NB4 (cell line): ENCODE data around the gene PVALB.

Source experiments
- DNase-seq: peaks from one replicate; pipeline ENCODE4 v3.0.0; 2010; ENCODE audit warnings: low read depth
- H3K4me3 ChIP-seq: one replicate; pipeline ENCODE4 v1.5.1; 2011; ENCODE audit warnings: mild to moderate bottlenecking, low read depth, low read length, moderate library complexity
- CTCF ChIP-seq: IDR thresholded peaks from one replicate; pipeline ENCODE4 v1.5.1; 2012; ENCODE audit warnings: low read depth, low read length
- MAX ChIP-seq: IDR thresholded peaks from 2 replicates; pipeline ENCODE4 v1.6.1; 2011; ENCODE audit warnings: low read depth, low read length
- MYC ChIP-seq: IDR thresholded peaks from 2 replicates; pipeline ENCODE4 v1.6.1; 2011; ENCODE audit warnings: low read depth, low read length
- POLR2A ChIP-seq: IDR thresholded peaks from 2 replicates; pipeline ENCODE4 v1.6.1; 2011; ENCODE audit warnings: mild to moderate bottlenecking; ENCODE audit not compliant: insufficient read length; ENCODE audit errors: extremely low read depth

PVALB gene

DNA sequence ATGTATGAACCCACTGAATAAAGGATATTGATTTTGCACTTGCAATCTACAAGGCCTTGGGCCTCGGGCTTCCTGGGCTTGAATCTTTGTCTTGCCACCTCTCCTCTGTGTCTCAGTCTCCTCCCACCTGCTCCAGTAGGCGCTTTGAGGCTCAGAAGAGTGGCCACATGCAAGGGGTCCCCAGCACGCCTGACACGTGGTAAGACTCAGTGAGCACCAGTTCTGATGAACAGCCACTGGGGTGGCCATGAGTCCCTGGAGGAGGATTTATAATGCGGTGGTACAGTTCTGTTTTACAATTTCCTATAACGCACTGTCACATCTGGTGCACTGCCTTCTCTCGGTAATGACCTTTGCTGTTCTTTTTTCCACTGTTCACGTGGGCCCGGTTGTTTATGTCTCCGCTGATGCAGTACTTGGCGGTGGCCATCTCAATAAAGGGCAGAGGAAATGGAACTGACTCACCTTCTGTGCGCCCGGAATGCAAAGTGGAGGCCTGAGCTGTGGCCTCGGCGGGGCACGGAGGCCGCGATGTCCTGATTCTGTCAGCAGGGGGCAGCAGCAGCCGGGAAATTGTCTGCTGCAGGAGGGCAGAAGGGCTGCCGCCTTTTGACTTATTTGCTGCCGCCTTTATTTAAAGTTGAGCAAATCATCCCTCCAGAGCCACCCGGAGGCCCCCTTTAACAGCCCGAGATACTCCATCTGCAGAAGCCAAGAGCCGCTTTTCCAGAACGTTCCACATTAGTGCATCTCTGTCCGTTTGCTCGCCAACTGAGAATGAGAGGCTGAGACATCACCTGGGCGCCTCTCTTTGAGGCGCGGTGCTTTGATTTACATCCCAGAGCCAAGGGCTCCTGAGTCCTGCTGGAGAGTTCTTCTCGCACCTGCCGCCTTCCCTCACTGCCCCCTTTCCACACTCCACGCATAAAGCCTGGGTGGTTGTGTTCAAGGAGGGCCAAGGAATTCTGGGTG, 34.9 kb downstream of the PVALB start:
- TF ChIP-seq CTCF (peak; percentile 78), MYC (no peak)
- peak; percentile 77 for DNase-seq
- H3K4me3 ChIP-seq: no peak overlapping the region

DNA sequence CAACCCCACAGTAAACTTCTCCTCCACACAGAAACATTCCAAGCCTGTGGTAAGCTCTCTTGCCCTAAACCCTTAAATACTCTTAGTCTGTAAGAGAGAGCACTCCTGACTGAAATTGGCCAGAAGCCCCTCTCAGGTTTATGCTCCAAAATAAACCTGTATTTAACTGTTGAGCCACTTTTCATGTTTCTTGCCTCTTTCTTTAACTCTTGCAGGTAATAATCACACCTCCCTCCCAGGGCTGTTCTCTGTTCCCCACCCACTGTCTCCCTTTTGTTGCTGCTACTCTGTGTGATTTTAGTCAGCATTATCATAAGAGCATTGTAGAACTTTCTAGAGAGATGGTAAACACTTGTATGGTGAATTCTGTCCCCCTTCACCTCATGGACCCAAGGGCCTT, 38.8 kb downstream of the PVALB start:
- no peak overlapping the region for H3K4me3 ChIP-seq
- TF ChIP-seq MAX (no peak), POLR2A (no peak), MYC (no peak), CTCF (no peak)
- DNase-seq: no peak

DNA sequence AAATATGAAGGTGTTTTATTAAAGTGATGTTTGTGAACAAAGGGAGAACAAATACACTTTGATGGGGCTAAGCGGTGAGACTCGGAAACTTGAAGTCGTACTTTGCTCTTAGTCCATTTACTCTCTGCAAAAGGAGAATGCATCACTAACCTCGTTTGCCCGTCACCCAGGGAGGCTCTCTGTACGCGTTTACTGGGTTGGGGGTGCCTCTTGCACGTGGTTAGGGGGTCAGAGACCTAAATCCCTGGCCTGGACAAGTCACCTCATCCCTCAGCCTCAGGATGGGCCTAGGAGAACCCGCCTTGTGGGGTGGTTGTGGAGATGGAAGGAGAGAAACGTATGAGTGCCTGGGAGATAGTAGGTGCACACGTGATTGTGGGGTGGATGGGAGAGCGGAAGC, 40.1 kb downstream of the PVALB start:
- no peak for DNase-seq
- TF ChIP-seq POLR2A: no peak
- no peak for TF ChIP-seq MYC
- TF ChIP-seq CTCF: no peak
- no peak for TF ChIP-seq MAX
- peak overlapping the region; percentile 1 for H3K4me3 ChIP-seq

GRCh38 chr22:36775964-36776669, 40.7 kb downstream of the PVALB start, which contains the start of gene IFT27:
IFT27 (minus strand) TSS chr22:36776119; CDS start chr22:36775707, 412 bp downstream.
- peak; percentile 97 for DNase-seq
- peak within 1 kb of the TSS; percentile 59 for H3K4me3 ChIP-seq
- TF ChIP-seq MYC (no peak), POLR2A (no peak), CTCF (no peak), MAX (no peak)

- no peak for DNase-seq
- TF ChIP-seq CTCF: no peak
- TF ChIP-seq MYC: no peak
- no peak for TF ChIP-seq POLR2A
- TF ChIP-seq MAX: no peak
- H3K4me3 ChIP-seq: peak overlapping the region; percentile 59
Observed at GRCh38 chr22:36775586-36775963, 41.3 kb downstream of the PVALB start.
